SK-N-SH (cell line): ENCODE data around the gene ZNF142. TPM values are rescaled to one million over a fixed set of nuclear protein-coding genes. Genes with fewer than 3 reads are reported as not detected.

Experiments
- CTCF ChIA-PET: fragments of 300-600, 350-600 bp; formaldehyde crosslinking; extraction: SDS; loops from one replicate; lab custom pipeline; 2021; lab: Yijun Ruan, JAX
- POLR2A ChIA-PET: fragments of 350-600 bp; sonication (Branson Sonifier 250); formaldehyde crosslinking; extraction: SDS; loops from one replicate; lab custom pipeline; 2020; ENCODE audit warnings: antibody characterized with exemption, inconsistent platforms; lab: Yijun Ruan, JAX
- DNase-seq: peaks from one replicate; pipeline ENCODE4 v3.0.0; 2012
- H2AFZ ChIP-seq: fragments of 200-600 bp; sonication (generic); 2 replicates; pipeline ENCODE4 v1.8.1; 2016; ENCODE audit warnings: antibody characterized with exemption, mild to moderate bottlenecking, low read depth
- H3F3A ChIP-seq: fragments of 200-600 bp; sonication (generic); replicated peaks from 2 replicates; pipeline ENCODE3; 2016; ENCODE audit warnings: antibody characterized with exemption, mild to moderate bottlenecking; ENCODE audit not compliant: insufficient read depth
- H3K27ac ChIP-seq, 2 experiments: fragments of 200-500 bp in 1 of 2; fragments of 200-600 bp in 1 of 2; sonication (Bioruptor generic) in 1 of 2; sonication (generic), shearing (Covaris generic) in 1 of 2; 2 replicates each; pipeline versions ENCODE4 v1.5.1 to v1.6.1; 2014 to 2016; ENCODE audit warnings: low read depth in 2 of 2, inconsistent platforms in 1 of 2, low read length in 1 of 2, mild to moderate bottlenecking in 1 of 2, mixed read lengths in 1 of 2
- H3K27me3 ChIP-seq: fragments of 200-600 bp; sonication (generic), shearing (Covaris generic); 2 replicates; pipeline ENCODE4 v1.6.1; 2016; ENCODE audit warnings: mixed run types; ENCODE audit not compliant: insufficient read depth
- H3K36me3 ChIP-seq, 2 experiments: fragments of 200-500 bp in 1 of 2; fragments of 200-600 bp in 1 of 2; sonication (Bioruptor generic) in 1 of 2; sonication (generic) in 1 of 2; replicated peaks in 1 of 2; 2 replicates each; pipeline versions ENCODE3 to v1.5.1; 2014 to 2016; ENCODE audit warnings: low read length in 1 of 2, mild to moderate bottlenecking in 1 of 2; ENCODE audit not compliant: insufficient read depth in 2 of 2, control insufficient read depth in 1 of 2
- H3K4me1 ChIP-seq, 2 experiments: fragments of 200-500 bp in 1 of 2; fragments of 200-600 bp in 1 of 2; sonication (Bioruptor generic) in 1 of 2; sonication (generic), shearing (Covaris generic) in 1 of 2; 2 replicates each; pipeline versions ENCODE4 v1.5.1 to v1.6.1; 2014 to 2016; ENCODE audit warnings: low read depth in 1 of 2, low read length in 1 of 2, mixed run types in 1 of 2; ENCODE audit not compliant: insufficient read depth in 2 of 2, control insufficient read depth in 1 of 2
- H3K4me2 ChIP-seq: fragments of 200-600 bp; sonication (generic), shearing (Covaris generic); 2 replicates; pipeline ENCODE4 v1.6.1; 2017; ENCODE audit warnings: mixed run types
- H3K4me3 ChIP-seq, 2 experiments: fragments of 200-500 bp in 1 of 2; fragments of 200-600 bp in 1 of 2; sonication (Bioruptor generic) in 1 of 2; sonication (generic), shearing (Covaris generic) in 1 of 2; 2 replicates each; pipeline versions ENCODE4 v1.5.1 to v1.8.1; 2014 to 2016; ENCODE audit warnings: low read depth in 2 of 2, inconsistent platforms in 1 of 2, low read length in 1 of 2, mild to moderate bottlenecking in 1 of 2, mixed read lengths in 1 of 2, moderate library complexity in 1 of 2
- H3K79me2 ChIP-seq: fragments of 200-600 bp; sonication (generic); 2 replicates; pipeline ENCODE4 v1.8.1; 2017; ENCODE audit warnings: mild to moderate bottlenecking; ENCODE audit not compliant: insufficient read depth
- H3K9ac ChIP-seq: fragments of 200-600 bp; sonication (generic); 2 replicates; pipeline ENCODE4 v1.6.1; 2017; ENCODE audit warnings: mixed run types
- H3K9me2 ChIP-seq: fragments of 200-600 bp; sonication (generic); 2 replicates; pipeline ENCODE4 v1.6.1; 2017; ENCODE audit warnings: mixed run types
- H3K9me3 ChIP-seq: fragments of 200-600 bp; sonication (generic); 2 replicates; pipeline ENCODE4 v1.6.1; 2017; ENCODE audit warnings: mixed run types, mild to moderate bottlenecking, moderate library complexity
- H4K20me1 ChIP-seq: fragments of 200-600 bp; sonication (generic); 2 replicates; pipeline ENCODE4 v1.6.1; 2017; ENCODE audit warnings: mild to moderate bottlenecking, mixed run types; ENCODE audit not compliant: insufficient read depth
- CTCF ChIP-seq: fragments of 200-600 bp; sonication (generic); IDR thresholded peaks from 2 replicates; pipeline ENCODE4 v1.6.1; 2017; ENCODE audit warnings: antibody characterized with exemption, mild to moderate bottlenecking, moderate library complexity
- ELF1 ChIP-seq: IDR thresholded peaks from 2 replicates; pipeline ENCODE4 v1.4.0; 2012
- EZH2phosphoT487 ChIP-seq: fragments of 200-600 bp; sonication (generic); IDR thresholded peaks from 2 replicates; pipeline ENCODE4 v1.6.1; 2017; ENCODE audit warnings: low read depth, mixed run types, mild to moderate bottlenecking, antibody characterized with exemption, moderate library complexity, borderline replicate concordance
- FOXJ3 ChIP-seq: sonication (generic); formaldehyde crosslinking; IDR thresholded peaks from 2 replicates; pipeline ENCODE4 v1.5.1; 2020; ENCODE audit warnings: mild to moderate bottlenecking, missing genetic modification reagents
- FOXM1 ChIP-seq: IDR thresholded peaks from 2 replicates; pipeline ENCODE4 v1.4.0; 2012; ENCODE audit warnings: low read depth, mild to moderate bottlenecking
- GATA2 ChIP-seq: sonication (generic); formaldehyde crosslinking; IDR thresholded peaks from 2 replicates; pipeline ENCODE4 v1.5.0; 2020; ENCODE audit warnings: mild to moderate bottlenecking, missing genetic modification reagents
- IRF3 ChIP-seq: fragments of 150-350 bp; IDR thresholded peaks from 2 replicates; pipeline ENCODE4 v1.6.1; 2016; ENCODE audit warnings: mild to moderate bottlenecking, low read depth, low read length
- JUND ChIP-seq: IDR thresholded peaks from 2 replicates; pipeline ENCODE4 v1.4.0; 2012
- MXI1 ChIP-seq: IDR thresholded peaks from 2 replicates; pipeline ENCODE4 v1.6.1; 2012; ENCODE audit warnings: mild to moderate bottlenecking, low read depth, low read length, improper control_type of control experiment
- NRF1 ChIP-seq: IDR thresholded peaks from 2 replicates; pipeline ENCODE4 v1.6.1; 2012; ENCODE audit warnings: low read depth, mild to moderate bottlenecking, low read length
- PBX3 ChIP-seq: IDR thresholded peaks from 2 replicates; pipeline ENCODE4; 2012
- POLR2AphosphoS5 ChIP-seq: IDR thresholded peaks from 2 replicates; pipeline ENCODE4 v1.6.1; 2012; ENCODE audit warnings: low read depth, low read length
- RAD21 ChIP-seq: IDR thresholded peaks from 2 replicates; pipeline ENCODE4 v1.6.1; 2012; ENCODE audit warnings: mild to moderate bottlenecking, low read length
- RFX5 ChIP-seq: IDR thresholded peaks from 2 replicates; pipeline ENCODE4 v1.6.1; 2012; ENCODE audit warnings: mild to moderate bottlenecking, improper control_type of control experiment, low read length
- RXRA ChIP-seq: IDR thresholded peaks from 2 replicates; pipeline ENCODE4 v1.4.0; 2012; ENCODE audit warnings: low read depth, mild to moderate bottlenecking, borderline replicate concordance
- SIN3A ChIP-seq: IDR thresholded peaks from 2 replicates; pipeline ENCODE4 v1.6.1; 2012; ENCODE audit warnings: low read depth, mild to moderate bottlenecking, low read length, moderate library complexity, borderline replicate concordance
- SMC3 ChIP-seq: IDR thresholded peaks from 2 replicates; pipeline ENCODE4 v1.6.1; 2012; ENCODE audit warnings: low read depth, low read length, improper control_type of control experiment
- TCF12 ChIP-seq: IDR thresholded peaks from 2 replicates; pipeline ENCODE4 v1.4.0; 2012
- USF2 ChIP-seq: fragments of 150-350 bp; IDR thresholded peaks from 2 replicates; pipeline ENCODE4 v1.6.1; 2017; ENCODE audit warnings: antibody characterized with exemption, low read length, low read depth, borderline replicate concordance
- YY1 ChIP-seq: IDR thresholded peaks from 2 replicates; pipeline ENCODE4 v1.4.0; 2012; ENCODE audit warnings: low read depth, mild to moderate bottlenecking
- WGBS: methylation state at CpG from one replicate; pipeline ENCODE4 v1.1.6; 2017; ENCODE audit warnings: low lambda C conversion rate; 5-methylcytosine and 5-hydroxymethylcytosine counted together
- polyA plus RNA-seq, 3 experiments: library from polyadenylated mRNA; depleted of rRNA; stranded (reverse); fragments of >200 nt; gene quantifications; 2 replicates each; pipeline ENCODE4 v1.2.3, GENCODE V29; 2012

Gene ZNF142
- polyA plus RNA-seq, 1 of the 3 experiments (the other 2 are of a cell fraction) = 8.1 TPM

GRCh38 chr2:218618102-218618860, 41.1 kb downstream of the ZNF142 start:
- H4K20me1 ChIP-seq = no peaks in the 10 kb centered on the region
- no peaks in the 10 kb centered on the region for H3K79me2 ChIP-seq
- H3K27ac ChIP-seq = no peak overlapping the region
- no peaks in the 10 kb centered on the region for H3K9me3 ChIP-seq
- no peak overlapping the region for H3K9ac ChIP-seq
- TF ChIP-seq SMC3 (peak; percentile 44; the same call in 1 of the 2 replicates), RAD21 (peak; percentile 72), CTCF (peak; percentile 36), JUND (no peak)
- ChIA-PET CTCF (interaction anchor here (0.5 to 2.4 kb wide), 10 partner anchors 10 to 79 kb away, joined by 3 to 12 read pairs (median 4); partner anchors contain the start of gene PLCD4), POLR2A (interaction anchor here (1.1 kb wide), 1 partner anchor 11 kb away, joined by 3 read pairs; the partner anchor contains the start of gene PLCD4)
- no peaks in the 10 kb centered on the region for H3K4me1 ChIP-seq
- 91% methylated on average over 9 of the region's 9 CpGs for WGBS
- no peaks in the 10 kb centered on the region for H3K27me3 ChIP-seq
- peaks cover 0 to 1% of the 10 kb centered on the region in 2 experiments for H3K36me3 ChIP-seq
- no peak overlapping the region for H3K4me2 ChIP-seq
- H3F3A ChIP-seq = no peaks in the 10 kb centered on the region
- no peak overlapping the region for H3K4me3 ChIP-seq
- H3K9me2 ChIP-seq = no peaks in the 10 kb centered on the region
- no peak overlapping the region for H2AFZ ChIP-seq
- peak; percentile 50 for DNase-seq

GRCh38 chr2:218615868-218616315, 43.5 kb downstream of the ZNF142 start:
- POLR2A ChIA-PET = interaction anchor here (1.5 kb wide), 1 partner anchor 8 kb away, joined by 5 read pairs; the partner anchor contains the start of gene PLCD4
- no peaks in the 10 kb centered on the region for H3K4me1 ChIP-seq
- no peak overlapping the region for H3K4me3 ChIP-seq
- no peak overlapping the region for H3K9ac ChIP-seq
- H3F3A ChIP-seq = no peaks in the 10 kb centered on the region
- no peak for TF ChIP-seq SIN3A
- TF ChIP-seq ELF1 = no peak
- no peak for TF ChIP-seq USF2
- TF ChIP-seq TCF12 = no peak
- no peak for TF ChIP-seq YY1
- no peak for TF ChIP-seq CTCF
- TF ChIP-seq MXI1 = no peak
- TF ChIP-seq SMC3 = no peak
- no peak for TF ChIP-seq EZH2phosphoT487
- no peak for TF ChIP-seq RFX5
- no peak for TF ChIP-seq PBX3
- TF ChIP-seq FOXJ3 = no peak
- no peak for TF ChIP-seq GATA2 (CRISPR knock-in tag)
- TF ChIP-seq FOXM1 = no peak
- TF ChIP-seq NRF1 = no peak
- TF ChIP-seq POLR2AphosphoS5 = no peak
- no peak for TF ChIP-seq IRF3
- no peak for TF ChIP-seq RXRA
- CTCF ChIA-PET = interaction anchor here (1.5 kb wide), 1 partner anchor 95 kb away, joined by 4 read pairs; no protein-coding TSS in a partner anchor
- H3K79me2 ChIP-seq = no peaks in the 10 kb centered on the region
- DNase-seq = no peak
- no peaks in the 10 kb centered on the region for H3K27me3 ChIP-seq
- no peaks in the 10 kb centered on the region for H3K36me3 ChIP-seq
- H4K20me1 ChIP-seq = no peaks in the 10 kb centered on the region
- 94% methylated on average over 6 of the region's 6 CpGs for WGBS
- H2AFZ ChIP-seq = no peak overlapping the region
- H3K27ac ChIP-seq = no peak overlapping the region
- no peaks in the 10 kb centered on the region for H3K9me2 ChIP-seq
- H3K4me2 ChIP-seq = no peak overlapping the region
- no peaks in the 10 kb centered on the region for H3K9me3 ChIP-seq
